Activated naive CD4-positive, alpha-beta T cell treated with anti-CD3 and anti-CD28 coated beads, Interleukin-2, amount 50 U/mL, for 16 hours (primary cell): Measurements from ENCODE around the gene PLCL1.
"Not testable (repeated sequence)": the region's sequence is repeated elsewhere in the genome, so short reads cannot be mapped to it uniquely, and the experiment has no call there.

Experiments used
- DNase-seq: peaks from one replicate; pipeline ENCODE4 v3.0.0-alpha.2; 2020

The PLCL1 gene

DNA sequence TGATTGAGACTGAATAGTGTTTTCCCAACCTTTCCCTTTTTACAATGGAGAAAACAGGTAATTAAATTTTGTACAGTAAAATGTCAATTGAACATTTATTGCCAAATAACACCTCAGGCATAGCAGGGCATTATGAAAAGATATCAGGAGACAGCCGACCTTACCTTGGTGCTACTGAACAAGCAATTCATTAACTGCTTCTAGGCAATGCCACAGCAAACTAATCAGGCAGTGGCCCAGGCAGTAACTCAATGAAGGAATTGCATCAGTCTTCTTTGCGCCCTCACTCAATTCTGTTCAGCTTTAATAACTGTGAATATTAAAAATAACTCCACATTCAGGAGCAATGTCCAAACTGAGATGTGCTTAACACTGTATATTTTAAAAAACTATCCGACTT is 6.1 kb downstream of the PLCL1 start:
- DNase-seq = no peak

DNA sequence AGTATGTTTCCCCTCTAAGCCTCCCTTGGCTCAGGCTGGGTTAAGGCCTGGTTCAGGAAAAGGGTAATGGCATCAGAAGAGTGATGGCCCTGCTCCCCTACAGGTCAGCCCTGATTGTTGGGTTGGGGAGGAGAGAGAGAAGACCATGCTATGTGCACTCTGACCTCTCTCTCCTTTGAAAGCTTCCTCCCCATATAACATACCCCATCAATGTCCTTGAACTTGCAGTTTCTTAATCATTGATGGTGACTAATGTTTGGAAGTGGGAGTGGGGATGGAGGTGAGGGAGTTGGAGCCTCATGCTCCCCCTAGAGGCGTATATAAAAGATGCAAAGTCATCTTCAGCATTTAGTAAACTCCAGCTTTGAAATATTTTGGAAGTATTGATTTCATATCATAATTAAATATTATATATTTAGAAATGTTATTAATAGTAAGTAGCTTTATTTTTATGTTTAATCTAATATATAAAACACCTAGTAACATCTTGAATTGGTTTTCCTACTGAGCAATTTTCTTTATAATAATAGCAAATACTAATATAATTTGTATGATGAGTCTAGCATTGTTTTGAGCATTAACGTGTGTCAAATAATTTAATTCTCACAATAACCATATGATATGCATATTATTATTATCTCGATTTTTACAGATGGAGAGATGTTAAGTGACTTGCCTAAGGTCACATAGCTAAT is 8.8 kb downstream of the PLCL1 start:
- DNase-seq = no peak

DNA sequence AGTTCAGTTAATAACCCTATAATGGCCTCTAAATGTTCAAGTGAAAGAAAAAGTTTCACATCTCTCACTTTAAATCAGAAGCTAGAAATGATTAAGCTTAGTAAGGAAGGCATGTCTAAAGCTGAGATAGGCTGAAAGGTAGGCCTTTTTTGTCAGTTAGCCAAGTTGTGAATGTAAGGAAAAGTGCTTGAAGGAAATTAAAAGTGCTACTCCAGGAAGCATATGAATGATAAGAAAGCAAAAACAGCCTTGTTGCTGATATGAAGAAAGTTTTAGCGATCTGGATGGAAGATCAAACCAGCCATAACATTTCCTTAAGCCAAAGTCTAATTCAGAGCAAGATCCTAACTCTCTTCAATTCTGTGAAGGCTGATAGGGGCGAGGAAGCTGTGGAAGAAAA is 10.1 kb downstream of the PLCL1 start:
- DNase-seq = no peak

DNA sequence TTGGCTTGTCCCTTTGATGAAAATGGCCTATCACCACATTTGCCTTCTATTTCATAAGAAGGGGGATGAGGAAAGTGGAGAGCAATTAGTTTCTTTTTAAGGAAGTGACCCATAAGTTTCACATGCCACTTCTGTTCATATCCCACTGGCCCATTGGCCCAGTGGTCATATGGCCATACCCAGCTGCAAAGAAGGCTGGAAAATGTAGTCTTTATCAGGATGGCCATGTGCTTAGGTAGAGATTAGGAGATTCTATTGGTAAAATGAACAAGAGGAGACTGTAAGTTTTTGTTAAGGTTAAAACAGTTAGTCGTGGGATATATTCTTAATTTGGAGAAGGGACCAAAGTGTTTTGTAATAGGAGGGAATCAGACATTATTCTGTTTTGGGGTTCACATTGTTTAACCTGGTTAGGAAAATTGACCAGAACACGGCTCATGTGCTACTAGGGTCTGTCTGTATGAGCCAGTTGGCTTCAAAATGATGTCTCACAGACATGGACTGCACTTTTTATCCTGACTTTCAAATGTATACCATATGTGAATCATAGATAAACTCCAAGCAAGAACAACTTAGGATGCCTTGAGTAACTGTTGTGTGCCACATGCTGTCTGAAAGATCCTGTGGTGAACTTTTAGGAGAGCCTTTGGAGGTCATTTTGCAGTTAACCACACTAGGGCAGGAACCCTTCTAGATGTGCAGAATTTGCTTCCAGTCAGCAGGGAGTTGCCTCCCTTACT is 17.3 kb downstream of the PLCL1 start:
- no peak for DNase-seq

DNA sequence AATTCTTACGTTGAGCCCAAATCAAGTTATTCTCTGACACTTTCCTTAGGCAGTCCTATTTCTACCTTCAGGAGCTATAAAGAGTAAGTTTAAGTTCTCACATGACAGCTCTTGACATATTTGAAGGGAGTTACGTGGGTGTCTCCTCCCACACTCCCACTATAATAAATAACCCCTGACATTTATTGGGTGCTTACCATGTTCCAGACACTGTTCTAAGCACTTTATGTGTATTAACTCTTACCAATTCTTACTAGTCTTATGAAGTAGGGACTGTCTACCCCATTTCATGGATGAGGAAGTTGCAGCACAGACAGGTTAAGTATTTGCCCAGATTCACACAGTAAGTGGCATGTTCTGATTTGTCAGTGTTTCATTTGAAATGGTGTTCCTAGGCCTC is 17.9 kb downstream of the PLCL1 start:
- no peak for DNase-seq

DNA sequence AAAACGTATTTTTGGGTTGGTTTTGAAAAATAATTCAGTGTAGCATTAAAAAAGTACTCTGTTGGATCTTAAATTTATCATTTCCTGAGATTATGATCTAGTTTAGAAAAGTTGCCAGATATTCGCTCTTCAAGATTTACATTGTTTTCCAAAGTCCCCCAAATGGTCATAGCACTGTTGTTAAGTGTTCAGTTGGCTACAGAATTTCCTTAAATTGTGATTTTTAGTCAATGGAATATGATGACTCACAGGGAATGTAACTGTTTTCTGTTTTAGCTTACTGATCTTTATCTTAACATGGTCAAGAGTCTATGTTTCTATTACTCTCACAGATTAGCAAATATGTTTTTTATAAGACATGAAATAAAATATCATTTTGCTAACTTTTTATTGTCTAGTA is 23.2 kb downstream of the PLCL1 start:
- DNase-seq = no peak

DNA sequence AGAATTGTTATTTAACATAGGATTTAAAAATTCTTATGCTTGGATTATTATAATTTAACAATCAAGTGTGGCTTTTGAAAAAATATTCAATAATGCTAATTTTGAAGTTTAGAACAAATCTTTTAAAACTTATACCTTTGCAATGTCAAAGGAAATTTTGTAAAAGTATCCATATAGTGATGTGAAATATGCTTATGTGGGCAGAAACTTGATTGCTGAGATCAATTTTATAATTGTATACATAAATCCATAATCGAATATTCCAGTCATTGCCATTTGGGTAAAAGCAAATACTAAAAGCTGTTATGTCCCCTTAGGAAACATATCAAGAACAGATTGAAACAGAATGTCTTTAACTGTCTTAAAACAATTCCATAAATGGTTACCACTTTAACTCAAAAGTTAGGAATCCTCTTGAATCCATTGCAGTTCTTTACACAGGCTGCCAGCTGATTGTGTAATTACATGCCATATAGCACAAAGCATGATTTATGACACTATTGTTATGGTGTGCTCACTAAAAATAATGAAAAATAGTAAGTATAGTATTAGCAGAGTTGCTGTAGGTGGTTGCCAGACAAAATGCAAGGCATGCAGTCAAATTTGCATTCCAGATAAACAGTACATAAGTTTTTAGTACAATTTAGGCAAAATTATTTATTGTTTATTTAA is 24.2 kb downstream of the PLCL1 start:
- no peak for DNase-seq

DNA sequence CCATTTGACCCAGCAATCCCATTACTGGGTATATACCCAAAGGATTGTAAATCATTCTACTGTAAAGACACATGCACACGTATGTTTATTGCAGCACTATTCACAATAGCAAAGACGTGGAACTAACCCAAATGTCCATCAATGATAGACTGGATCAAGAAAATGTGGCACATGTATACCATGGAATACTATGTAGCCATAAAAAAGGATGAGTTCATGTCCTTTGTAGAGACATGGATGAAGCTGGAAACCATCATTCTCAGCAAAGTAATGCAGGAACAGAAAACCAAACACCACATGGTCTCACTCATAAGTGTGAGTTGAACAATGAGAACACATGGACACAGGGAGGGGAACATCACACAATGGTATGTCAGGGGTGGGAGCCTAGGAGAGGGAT is 30.4 kb downstream of the PLCL1 start:
- DNase-seq = not testable (repeated sequence)

DNA sequence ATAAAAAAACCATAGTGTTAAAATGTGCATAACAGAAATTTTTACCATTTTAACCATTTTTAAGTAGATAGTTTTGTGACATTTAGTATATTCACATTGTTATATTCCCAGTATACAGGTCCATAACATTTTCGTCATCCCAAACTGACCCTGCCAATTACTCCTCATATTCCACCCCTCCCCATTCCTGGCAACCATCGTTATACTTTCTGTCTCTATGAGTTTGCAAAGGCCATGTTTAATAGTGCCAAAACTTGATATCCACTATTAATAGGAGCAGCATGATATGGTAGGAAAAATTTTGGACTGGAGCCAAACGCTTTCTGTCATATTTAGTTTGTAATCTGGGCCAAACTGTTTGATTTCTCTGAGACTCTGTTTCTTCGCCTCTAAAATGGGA is 30.9 kb downstream of the PLCL1 start:
- no peak for DNase-seq

DNA sequence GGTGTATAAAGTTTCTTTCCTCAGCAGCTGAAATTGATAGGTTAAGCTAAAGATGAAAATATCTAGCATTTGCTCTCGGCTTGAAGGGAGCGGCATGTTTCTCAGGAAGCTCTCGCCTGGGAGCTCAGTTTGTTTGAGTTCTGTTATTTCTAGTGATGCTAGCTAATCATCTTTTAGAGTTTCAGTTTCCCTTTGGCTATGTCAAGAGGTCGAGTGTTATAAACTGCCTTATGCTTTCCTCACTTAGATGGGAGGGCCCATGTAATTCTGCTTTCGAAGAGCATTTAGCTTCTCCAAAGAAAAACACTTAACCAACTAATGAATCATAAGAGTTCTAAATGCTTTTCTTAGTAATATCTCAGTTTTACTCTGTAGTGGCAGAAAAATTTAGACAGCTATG is 33.6 kb downstream of the PLCL1 start:
- DNase-seq = no peak

DNA sequence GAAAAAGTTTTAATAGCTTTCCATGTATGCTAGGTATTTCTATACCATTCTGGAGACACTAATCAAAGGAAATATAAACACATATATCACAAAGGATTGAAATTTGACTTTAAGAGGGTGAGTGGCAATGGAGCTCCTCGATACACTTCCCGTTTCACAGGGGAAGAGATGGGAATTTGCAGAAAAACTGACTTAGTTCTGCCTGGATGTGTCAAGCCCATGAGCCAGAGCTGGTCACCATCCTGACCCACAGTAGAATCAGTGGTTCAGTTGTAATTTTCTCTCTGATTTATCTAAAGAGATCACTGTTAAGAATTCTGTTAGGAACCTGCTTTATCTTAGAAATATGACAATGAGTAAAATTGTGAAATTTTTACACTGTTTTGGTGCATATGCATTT is 34.2 kb downstream of the PLCL1 start:
- DNase-seq = no peak

DNA sequence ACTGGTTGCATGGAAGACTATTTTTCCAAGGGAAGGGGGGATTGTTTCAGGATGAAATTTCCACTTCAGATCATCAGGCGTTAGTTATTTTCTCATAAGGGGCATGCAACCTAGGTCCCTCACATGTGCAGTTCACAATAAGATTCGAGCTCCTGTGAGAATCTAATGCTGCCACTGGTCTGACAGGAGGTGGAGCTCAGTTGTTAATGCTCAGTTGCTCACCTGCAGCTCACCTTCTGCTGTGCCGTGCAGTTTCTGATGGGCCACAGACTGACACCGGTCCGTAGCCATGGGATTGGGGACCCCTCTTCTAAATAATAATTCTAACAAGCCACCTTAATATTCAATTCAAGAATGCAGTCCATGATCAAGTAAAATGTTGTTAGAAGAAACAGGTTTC is 34.9 kb downstream of the PLCL1 start:
- no peak for DNase-seq

DNA sequence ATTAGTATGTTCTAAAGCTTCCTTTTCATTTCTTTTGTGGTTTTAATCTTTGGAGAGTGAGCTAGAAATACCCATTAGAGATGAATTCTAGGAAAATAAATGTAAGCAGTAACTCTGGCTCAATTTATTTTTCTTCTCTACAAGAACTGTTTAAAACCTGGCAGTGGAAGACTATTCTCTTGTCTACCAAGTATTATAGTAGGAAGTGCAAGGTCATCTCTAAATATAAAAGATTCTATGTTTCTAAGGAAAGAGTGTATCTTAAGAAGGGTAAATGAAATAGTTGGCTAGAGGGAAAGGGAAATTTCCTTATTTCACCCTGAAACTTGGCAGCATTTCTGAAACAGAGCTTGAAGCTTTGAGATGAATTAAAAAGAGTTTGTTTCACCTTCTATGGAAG is 35.5 kb downstream of the PLCL1 start:
- DNase-seq = no peak

DNA sequence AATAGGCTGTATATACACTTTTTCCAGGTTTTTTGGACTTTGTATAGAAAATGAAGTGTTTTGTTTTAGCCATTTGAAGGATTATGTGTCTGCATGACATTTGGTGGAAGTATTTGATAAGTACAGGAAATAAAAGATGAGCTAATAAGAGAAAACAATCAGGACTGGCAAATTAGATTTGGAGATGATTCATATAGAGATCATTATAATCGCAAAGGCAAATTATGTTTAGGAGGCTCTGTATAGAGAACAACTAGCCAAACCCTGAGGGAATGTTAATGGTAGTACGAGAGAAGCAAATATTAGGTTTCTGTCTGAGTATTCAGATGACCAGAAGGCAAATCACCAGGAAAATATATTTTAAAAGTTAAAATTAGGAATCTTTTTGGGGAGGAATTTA is 41.7 kb downstream of the PLCL1 start:
- no peak for DNase-seq

DNA sequence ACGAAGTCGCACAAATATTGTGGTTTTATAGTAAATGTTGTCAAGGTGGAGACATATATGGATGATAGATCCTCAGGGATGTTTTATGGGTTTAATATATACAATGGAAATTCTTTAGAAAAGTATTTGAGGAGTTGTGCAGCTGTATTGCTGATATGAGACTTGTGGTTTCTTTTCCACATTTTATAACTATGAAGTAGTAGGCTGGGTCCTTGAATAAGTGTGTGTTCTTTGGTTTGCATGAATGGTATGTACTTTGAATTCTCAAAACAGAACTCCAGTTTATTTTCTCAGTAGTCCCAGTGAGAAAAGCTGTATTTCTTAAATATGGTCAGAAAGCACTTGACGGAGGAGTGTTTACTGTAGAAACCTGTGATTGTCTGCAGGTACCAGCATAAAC is 42.4 kb downstream of the PLCL1 start:
- DNase-seq = no peak

DNA sequence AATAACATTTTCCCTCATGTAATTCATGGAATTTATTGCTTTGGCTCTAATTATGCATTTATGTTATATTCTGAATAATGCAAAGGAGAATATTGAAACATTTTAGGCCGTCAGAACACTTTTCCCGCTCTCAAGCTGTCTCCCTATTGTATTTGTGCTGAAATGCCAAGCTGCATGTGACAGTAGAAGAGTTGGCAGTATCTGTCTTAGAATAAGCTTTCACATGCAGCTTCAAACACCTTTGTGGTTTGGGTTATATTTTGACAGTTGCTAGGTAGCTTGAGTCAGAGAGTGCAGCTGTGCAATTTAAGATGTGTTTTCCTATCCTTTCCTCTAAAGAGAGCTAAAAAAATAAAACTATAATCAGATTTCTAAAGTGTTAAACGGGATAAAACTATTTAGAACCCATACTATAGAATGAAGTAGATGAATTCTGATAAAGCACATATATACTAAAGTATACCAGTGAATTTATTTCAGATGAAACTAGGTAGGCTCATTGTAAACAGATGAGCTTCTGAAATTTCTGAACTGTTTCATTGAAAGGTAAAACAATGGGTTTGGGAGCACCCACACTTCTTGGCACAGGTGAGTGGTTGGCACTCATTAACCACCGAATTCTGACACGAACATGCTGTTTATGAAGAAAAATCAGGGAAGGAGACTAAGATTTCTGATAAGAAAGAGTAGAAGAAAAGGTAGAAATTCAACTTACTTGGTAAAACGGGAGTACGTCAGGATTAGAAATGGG is 43.4 kb downstream of the PLCL1 start:
- no peak for DNase-seq

DNA sequence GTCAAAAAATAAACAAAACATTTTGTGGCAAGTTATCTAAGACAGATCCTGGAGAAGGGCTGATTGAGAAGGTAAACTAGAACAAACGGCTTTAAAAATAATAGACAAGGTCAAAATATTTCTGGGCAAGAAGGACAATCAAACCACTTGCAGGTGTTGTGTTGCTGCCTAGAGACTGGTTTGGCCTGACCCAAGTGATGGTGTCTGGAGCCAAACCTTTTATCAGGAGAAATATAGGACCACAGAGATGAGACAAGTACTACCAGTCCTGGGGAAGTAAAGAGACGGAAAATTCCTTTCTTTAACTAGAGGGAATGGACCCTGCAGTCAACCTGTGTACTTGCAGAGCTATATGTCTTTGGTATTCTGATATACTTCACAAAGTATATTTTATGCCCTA is 44.2 kb downstream of the PLCL1 start:
- no peak for DNase-seq

DNA sequence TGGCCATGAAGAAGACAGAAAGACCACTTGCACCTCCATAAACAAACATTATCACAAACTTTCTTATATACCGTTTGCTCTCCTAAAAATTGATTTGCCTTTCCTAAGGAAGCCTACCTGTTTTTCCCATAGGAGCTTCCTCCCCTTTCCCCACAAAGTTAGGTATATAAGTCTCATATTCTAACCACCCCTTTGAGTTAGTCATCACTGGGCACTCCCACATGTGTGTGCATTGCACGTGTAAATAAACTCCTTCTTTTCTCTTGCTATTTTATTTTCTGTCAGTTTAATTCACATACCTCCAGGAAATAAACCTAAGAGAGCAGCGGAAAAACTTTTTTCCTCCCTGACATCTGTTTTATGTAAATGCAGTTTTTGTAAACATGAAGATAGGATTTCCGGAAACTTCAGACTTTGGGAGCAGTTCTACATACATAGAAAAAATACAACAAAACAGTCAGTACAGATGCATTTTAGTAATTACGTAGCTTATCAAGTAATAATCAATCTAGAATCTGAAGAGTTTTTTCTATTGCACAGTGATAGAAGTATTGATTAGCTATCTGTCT is 46.6 kb downstream of the PLCL1 start:
- DNase-seq = no peak

DNA sequence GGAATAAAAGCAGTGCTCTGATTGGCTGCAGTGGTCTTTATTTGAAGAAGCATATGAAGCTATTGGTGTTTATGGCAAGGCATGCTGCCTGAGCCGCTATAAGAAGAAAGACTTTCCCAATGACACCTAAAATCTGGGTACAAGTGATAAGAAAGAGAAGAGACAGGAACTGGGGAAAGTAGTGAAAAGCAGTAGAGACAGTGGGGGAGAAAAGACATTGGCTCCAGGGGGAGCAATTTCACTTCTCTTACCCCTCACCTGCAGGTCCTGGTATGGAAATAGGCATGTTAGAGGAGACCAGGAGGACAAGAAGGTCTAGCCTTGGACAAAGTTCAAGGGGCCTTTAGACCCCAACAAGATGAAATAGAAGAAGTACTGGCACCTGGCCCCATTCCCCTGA is 47.1 kb downstream of the PLCL1 start:
- no peak for DNase-seq

DNA sequence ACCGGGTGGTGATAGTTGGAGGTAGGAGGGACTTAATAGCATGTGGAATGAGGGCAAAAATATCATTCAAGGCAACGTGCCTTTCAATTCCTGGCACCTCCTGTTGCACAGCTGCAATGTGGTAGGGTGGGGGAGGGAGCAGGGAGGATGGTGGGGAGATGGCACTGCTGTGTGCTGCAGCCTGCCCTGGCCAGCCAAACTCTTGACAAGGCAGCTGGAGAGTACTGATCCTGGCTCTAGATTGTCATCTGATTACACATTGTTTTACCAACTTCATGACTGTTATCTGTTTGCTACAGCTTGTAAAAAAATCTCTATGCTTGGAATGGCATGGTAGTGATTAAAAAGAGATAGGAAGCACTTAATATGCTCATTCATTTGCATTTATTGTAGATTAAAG is 47.7 kb downstream of the PLCL1 start:
- no peak for DNase-seq

DNA sequence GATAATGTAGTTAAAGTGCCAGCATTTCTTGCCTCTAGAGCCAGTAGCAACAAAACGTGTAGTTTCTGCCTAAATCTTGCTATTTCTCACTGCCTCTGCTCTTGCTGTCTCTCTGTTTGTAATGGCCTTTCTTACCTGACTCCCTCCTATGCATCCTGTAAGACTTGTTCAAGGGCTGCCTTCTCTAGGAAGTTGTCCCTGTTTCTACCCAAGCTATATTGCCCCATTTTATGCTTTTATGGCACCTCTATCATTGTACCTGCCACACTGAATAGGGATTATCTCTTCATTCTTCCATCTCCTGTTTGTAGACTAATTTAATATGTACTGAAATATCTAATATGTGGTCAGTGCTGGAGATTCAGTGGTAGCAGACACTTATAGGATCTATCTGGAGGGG is 49.2 kb downstream of the PLCL1 start:
- no peak for DNase-seq

DNA sequence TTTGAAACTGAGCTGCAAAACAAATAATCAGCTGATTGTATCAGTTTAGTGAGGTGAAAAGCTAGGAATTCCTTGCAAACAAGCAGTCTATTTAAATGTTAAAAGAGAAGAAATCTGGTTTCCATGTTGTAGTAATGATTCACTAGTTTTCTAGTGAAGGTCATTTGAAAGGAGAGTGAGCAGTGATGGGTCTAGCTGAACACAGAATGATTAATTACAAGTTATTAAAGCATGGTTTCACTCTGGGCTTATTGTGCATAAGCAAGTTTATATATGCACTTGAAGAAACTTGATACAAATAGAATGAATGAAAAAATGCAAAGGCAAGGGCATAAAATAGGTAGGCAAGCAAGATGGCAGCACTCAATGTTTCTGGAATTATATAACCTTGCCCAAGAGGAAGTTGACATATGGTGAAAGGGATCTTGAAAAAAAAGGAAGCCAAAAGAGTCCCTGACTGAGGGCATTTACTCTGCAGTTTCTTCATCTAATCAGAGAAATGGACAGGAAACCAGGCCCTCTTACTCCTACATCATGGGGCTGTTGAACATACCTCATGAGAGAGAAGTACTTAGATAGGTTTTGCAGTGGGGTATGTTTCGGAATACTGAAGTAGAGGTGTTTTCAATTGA is 53.2 kb downstream of the PLCL1 start:
- no peak for DNase-seq
